ENCODE measurements around the gene OR2V1. TPM values are rescaled to one million over a fixed set of nuclear protein-coding genes. Genes with fewer than 3 reads are reported as not detected.
"Not testable (repeated sequence)": the region's sequence is repeated elsewhere in the genome, so short reads cannot be mapped to it uniquely, and the experiment has no call there.

OR2V1 gene
- total RNA-seq, 1 donor, result not detected

DNA sequence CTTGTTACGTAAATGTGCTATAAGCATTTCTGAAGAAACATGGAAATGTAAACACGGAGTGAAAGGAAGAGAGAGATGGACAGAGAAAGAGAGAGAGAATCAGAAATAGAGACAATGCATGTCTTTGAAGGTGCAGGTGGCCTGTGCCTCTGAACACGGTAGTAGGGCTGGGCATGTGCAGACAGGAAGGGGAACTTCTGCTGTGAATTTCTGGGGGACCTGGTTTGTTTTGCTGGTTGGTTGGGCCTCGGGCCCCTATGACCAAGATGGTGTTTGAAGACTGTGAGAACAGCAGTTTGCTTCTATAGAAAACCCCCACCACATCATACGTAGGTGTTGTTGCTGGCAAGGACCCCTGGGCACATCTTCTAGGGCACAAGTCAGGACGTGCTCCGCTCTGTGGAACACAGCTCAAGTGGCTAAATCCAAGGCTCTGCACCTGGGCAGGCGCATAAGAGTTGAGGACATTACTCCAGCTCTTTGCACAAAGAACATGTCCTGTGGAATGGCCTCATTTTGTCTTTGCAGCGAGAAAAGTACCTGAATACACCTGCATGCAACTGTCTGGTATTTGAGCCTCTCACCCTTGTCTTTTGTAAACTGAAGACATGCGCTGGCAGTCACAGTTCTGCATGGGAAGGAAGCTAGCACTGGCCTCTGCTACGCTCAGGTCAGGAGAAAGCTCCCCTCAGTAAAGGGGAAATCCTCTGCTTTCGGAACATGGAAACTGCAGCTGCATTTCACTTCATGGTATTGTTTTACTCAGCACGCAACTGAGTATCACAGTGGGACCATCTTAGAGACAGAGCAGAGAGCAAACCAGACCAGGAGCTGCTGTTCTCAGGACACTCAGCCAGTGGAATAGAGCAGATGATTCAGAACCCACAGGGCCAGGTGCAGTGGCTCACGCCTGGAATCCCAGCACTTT, 19.1 kb upstream of the OR2V1 start:
- Histone ChIP-seq H4K20me1 (ENCODE audit: insufficient read depth, low read length) (no peaks in the 10 kb centered on the region), H3K4me2 (ENCODE audit: insufficient read depth, low read length) (no peak overlapping the region), H2AFZ (ENCODE audit: low read length) (no peak overlapping the region), H3K36me3 (ENCODE audit: insufficient read depth, low read length) (no peaks in the 10 kb centered on the region), H3K9me3 (ENCODE audit: low read depth, low read length) (no peaks in the 10 kb centered on the region), H3K4me1 (ENCODE audit: insufficient read depth, low read length) (no peaks in the 10 kb centered on the region), H3K27ac (ENCODE audit: low read depth, low read length) (no peak overlapping the region), H3K27me3 (ENCODE audit: insufficient read depth, low read length) (peaks cover 9% of the 10 kb centered on the region), H3K79me2 (ENCODE audit: insufficient read depth, low read length) (no peaks in the 10 kb centered on the region), H3K4me3 (ENCODE audit: insufficient read depth, low read length) (no peak overlapping the region)
- TF ChIP-seq, protein P1, sequence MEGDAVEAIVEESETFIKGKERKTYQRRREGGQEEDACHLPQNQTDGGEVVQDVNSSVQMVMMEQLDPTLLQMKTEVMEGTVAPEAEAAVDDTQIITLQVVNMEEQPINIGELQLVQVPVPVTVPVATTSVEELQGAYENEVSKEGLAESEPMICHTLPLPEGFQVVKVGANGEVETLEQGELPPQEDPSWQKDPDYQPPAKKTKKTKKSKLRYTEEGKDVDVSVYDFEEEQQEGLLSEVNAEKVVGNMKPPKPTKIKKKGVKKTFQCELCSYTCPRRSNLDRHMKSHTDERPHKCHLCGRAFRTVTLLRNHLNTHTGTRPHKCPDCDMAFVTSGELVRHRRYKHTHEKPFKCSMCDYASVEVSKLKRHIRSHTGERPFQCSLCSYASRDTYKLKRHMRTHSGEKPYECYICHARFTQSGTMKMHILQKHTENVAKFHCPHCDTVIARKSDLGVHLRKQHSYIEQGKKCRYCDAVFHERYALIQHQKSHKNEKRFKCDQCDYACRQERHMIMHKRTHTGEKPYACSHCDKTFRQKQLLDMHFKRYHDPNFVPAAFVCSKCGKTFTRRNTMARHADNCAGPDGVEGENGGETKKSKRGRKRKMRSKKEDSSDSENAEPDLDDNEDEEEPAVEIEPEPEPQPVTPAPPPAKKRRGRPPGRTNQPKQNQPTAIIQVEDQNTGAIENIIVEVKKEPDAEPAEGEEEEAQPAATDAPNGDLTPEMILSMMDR (IDR thresholded peaks at IDR 0.05; ENCODE audit: extremely low read depth, low read depth, low read length), result no peak
- no peak for DNase-seq (ENCODE audit: insufficient read length, low spot score, missing footprints)

DNA sequence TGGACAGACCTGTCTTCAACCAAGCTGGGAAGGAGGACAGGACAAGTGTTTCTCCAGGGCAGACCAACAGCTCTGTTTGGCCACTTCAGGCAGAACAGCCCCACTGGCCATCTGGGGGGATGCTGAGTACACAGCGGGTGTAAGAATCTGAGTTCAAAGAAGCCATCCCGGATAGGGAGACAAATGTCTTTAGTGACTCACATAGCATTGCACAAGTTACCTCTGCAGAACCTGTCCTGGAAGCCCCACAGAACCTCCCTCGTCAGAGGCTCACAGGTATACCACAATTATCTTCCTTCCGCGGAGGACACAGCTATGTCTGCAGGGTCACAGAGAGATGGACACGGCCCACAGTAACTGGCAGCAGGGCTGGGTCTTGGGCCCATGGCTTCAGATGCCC, 18.4 kb upstream of the OR2V1 start:
- Histone ChIP-seq H3K4me3 (ENCODE audit: insufficient read depth, low read length) (no peak overlapping the region), H3K27ac (ENCODE audit: low read depth, low read length) (no peak overlapping the region), H3K9me3 (ENCODE audit: low read depth, low read length) (no peaks in the 10 kb centered on the region), H4K20me1 (ENCODE audit: insufficient read depth, low read length) (no peaks in the 10 kb centered on the region), H3K36me3 (ENCODE audit: insufficient read depth, low read length) (no peaks in the 10 kb centered on the region), H3K4me2 (ENCODE audit: insufficient read depth, low read length) (no peak overlapping the region), H3K79me2 (ENCODE audit: insufficient read depth, low read length) (no peaks in the 10 kb centered on the region), H3K27me3 (ENCODE audit: insufficient read depth, low read length) (peaks cover 9% of the 10 kb centered on the region), H2AFZ (ENCODE audit: low read length) (no peak overlapping the region), H3K4me1 (ENCODE audit: insufficient read depth, low read length) (no peaks in the 10 kb centered on the region)
- TF ChIP-seq, protein P1 (IDR thresholded peaks at IDR 0.05; ENCODE audit: extremely low read depth, low read depth, low read length), result no peak
- DNase-seq (ENCODE audit: insufficient read length, low spot score, missing footprints), result no peak

DNA sequence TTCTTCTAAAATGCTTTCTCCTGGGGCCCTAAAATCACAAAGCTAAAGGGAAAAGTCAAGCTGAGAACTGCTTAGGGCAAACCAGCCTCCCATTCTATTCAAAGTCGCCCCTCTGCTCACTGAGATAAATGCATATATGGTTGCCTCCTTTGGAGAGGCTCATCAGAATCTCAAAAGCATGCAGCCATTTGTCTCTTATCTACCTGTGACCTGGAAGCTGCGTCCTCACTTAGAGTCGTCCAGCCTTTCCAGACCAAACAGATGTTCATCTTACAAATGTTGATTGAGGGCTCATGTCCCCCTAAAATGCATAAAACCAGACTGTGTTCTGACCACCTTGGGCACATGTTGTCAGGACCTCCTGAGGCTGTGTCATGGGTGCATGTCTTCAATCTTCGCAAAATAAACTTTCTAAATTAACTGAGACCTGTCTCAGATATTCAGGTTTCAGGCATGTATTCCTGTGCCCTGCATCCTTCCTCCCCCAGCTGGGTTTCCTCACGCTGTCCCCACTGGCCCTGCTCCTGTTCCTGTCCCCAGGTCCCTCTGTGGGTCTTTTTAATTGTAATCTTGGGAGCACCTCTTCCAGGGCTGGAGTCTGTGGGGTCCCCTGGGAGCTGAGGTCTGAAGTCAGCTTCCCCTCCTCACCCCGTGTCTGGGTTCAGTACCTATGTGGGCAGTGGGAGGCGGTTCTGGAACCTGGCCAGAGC, 16.1 kb upstream of the OR2V1 start, which contains the start of gene OR2V2:
TSS of gene OR2V2 (plus strand) at position 660 of the 710 bp plus-strand sequence. CDS start 7,357 bp downstream, outside the sequence.
- not testable (repeated sequence) for H3K9me3 ChIP-seq (ENCODE audit: low read depth, low read length); H3K4me1 ChIP-seq (ENCODE audit: insufficient read depth, low read length); H4K20me1 ChIP-seq (ENCODE audit: insufficient read depth, low read length); H3K4me3 ChIP-seq (ENCODE audit: insufficient read depth, low read length); H3K27ac ChIP-seq (ENCODE audit: low read depth, low read length); DNase-seq (ENCODE audit: insufficient read length, low spot score, missing footprints); H3K36me3 ChIP-seq (ENCODE audit: insufficient read depth, low read length); H3K4me2 ChIP-seq (ENCODE audit: insufficient read depth, low read length); H2AFZ ChIP-seq (ENCODE audit: low read length); H3K79me2 ChIP-seq (ENCODE audit: insufficient read depth, low read length)
- peaks cover 13% of the 10 kb centered on the region for H3K27me3 ChIP-seq (ENCODE audit: insufficient read depth, low read length)

DNA sequence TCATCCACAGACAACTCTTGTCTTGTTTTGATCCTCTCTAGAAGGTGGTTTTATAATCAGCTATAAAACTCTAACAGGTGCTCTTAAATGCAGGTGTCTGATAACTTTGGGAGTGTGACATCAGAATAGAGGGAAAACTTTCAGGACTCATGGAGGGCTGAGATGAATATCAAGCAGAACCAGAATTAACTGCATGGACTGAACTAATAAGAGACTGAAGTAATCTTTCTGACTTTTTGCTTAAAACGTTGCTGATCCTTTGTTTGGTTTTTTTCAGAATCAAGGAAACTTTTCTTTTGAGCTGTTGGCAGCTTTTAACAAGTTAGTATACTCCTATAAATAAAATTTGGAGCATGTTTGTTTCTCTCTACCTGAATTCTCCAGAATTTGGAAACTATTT, 14.2 kb upstream of the OR2V1 start:
- H3K79me2 ChIP-seq (ENCODE audit: insufficient read depth, low read length), result no peaks in the 10 kb centered on the region
- TF ChIP-seq, protein P1 (IDR thresholded peaks at IDR 0.05; ENCODE audit: extremely low read depth, low read depth, low read length), result no peak
- H3K36me3 ChIP-seq (ENCODE audit: insufficient read depth, low read length), result no peaks in the 10 kb centered on the region
- H3K4me2 ChIP-seq (ENCODE audit: insufficient read depth, low read length), result no peak overlapping the region
- no peaks in the 10 kb centered on the region for H3K9me3 ChIP-seq (ENCODE audit: low read depth, low read length)
- H3K27ac ChIP-seq (ENCODE audit: low read depth, low read length), result no peak overlapping the region
- no peak for DNase-seq (ENCODE audit: insufficient read length, low spot score, missing footprints)
- no peak overlapping the region for H3K4me3 ChIP-seq (ENCODE audit: insufficient read depth, low read length)
- H2AFZ ChIP-seq (ENCODE audit: low read length), result no peak overlapping the region
- no peaks in the 10 kb centered on the region for H3K4me1 ChIP-seq (ENCODE audit: insufficient read depth, low read length)
- H4K20me1 ChIP-seq (ENCODE audit: insufficient read depth, low read length), result no peaks in the 10 kb centered on the region
- H3K27me3 ChIP-seq (ENCODE audit: insufficient read depth, low read length), result peaks cover 10% of the 10 kb centered on the region

Measured in osteoblast (primary cell).